BE2C (cell line): ENCODE results near the gene ABR.

ENCODE experiments used
- DNase-seq: peaks from one replicate; pipeline ENCODE4 v3.0.0-alpha.2; 2020
- H3K27me3 ChIP-seq: fragments of 250-450 bp; sonication (Bioruptor Pico); 2 replicates; pipeline ENCODE4 v1.5.1; 2020; ENCODE audit warnings: mild to moderate bottlenecking
- H3K36me3 ChIP-seq: fragments of 250-450 bp; sonication (Bioruptor Pico); 2 replicates; pipeline ENCODE4 v1.5.1; 2020; ENCODE audit warnings: mild to moderate bottlenecking
- H3K4me1 ChIP-seq: fragments of 250-450 bp; sonication (Bioruptor Pico); 2 replicates; pipeline ENCODE4 v1.5.1; 2020
- H3K4me3 ChIP-seq: 2 replicates; pipeline ENCODE4 v1.5.1; 2011; ENCODE audit warnings: low read depth, low read length
- H3K9me3 ChIP-seq: fragments of 250-450 bp; sonication (Bioruptor Pico); 2 replicates; pipeline ENCODE4 v1.5.1; 2020
- TF ChIP-seq, protein P1 (sequence below): IDR thresholded peaks from 2 replicates; pipeline ENCODE4 v1.5.1; 2012; ENCODE audit warnings: mild to moderate bottlenecking, low read depth, low read length

Gene ABR

DNA sequence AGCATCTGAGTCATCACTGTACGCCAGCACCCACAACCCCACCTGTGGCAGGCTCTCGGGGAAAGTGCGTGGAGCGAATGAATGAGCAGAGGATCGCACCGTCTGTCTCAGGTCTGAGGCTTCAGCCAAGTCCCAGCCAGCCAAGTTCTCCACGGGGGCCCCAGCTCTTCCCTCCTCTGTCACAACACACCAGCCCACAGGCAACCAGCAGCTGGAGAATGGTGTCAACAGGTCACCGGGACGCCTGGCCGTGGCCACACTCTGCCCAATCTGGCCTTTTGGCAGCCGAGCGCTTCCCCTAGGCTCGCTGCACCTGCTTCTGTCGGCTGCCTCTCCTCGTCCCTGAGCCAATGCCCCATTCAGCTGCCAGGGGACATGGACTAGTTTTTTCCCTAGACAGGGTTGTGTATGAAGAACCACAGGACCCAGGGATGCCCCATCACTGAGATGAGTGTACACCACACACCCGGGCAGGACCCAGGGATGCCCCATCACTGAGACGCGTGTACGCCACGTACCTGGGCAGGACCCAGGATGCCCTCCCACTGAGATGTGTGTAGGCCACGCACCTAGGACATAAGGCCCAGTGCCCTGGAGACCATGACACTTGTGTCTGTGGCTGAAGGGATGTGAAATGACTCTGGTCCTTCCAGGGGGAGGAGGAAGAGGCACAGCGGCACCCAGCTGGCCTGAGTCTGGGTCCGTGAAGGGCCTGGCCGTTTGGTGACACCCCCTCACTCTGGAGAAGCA is 52.8 kb downstream of the ABR start:
- no peak for DNase-seq
- no peak overlapping the region for H3K4me3 ChIP-seq
- TF ChIP-seq, protein P1, sequence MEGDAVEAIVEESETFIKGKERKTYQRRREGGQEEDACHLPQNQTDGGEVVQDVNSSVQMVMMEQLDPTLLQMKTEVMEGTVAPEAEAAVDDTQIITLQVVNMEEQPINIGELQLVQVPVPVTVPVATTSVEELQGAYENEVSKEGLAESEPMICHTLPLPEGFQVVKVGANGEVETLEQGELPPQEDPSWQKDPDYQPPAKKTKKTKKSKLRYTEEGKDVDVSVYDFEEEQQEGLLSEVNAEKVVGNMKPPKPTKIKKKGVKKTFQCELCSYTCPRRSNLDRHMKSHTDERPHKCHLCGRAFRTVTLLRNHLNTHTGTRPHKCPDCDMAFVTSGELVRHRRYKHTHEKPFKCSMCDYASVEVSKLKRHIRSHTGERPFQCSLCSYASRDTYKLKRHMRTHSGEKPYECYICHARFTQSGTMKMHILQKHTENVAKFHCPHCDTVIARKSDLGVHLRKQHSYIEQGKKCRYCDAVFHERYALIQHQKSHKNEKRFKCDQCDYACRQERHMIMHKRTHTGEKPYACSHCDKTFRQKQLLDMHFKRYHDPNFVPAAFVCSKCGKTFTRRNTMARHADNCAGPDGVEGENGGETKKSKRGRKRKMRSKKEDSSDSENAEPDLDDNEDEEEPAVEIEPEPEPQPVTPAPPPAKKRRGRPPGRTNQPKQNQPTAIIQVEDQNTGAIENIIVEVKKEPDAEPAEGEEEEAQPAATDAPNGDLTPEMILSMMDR, result no peak
- no peaks in the 10 kb centered on the region for H3K9me3 ChIP-seq
- H3K4me1 ChIP-seq, result 0 out of 2 replicates have a peak, but pooled peaks cover 3% of the 10 kb centered on the region
- no peaks in the 10 kb centered on the region for H3K36me3 ChIP-seq
- H3K27me3 ChIP-seq, result no peaks in the 10 kb centered on the region

DNA sequence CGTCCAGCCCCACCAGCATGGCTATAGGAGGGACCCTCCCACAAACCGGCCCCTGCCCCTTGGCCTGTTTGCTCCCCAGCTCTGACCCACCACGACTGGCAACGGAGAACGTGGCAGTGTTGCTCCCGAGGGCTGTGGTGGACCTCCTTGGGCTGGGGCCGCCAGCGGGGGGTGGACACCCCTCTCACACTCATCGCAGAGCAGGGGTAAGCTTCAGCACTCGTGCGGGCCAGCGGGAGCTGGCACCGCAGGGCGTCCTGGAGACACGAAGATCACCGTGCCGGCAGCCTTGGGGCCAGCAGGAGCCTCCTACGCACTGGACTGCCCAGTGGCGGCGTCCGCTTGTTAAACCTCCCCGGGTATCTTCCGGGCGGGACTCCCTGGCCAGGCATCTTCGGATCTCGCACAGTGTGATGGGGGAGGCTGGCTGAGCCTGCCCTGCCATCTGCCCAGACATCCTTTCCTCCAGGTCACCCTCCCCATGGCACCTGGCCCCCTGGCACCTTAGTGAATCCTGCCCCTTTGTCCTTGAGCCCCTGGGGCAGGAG is 53.5 kb downstream of the ABR start:
- DNase-seq, result no peak
- no peaks in the 10 kb centered on the region for H3K9me3 ChIP-seq
- TF ChIP-seq, protein P1, result no peak
- H3K4me1 ChIP-seq, result 0 out of 2 replicates have a peak, but pooled peaks cover 3% of the 10 kb centered on the region
- no peaks in the 10 kb centered on the region for H3K36me3 ChIP-seq
- H3K27me3 ChIP-seq, result no peaks in the 10 kb centered on the region
- H3K4me3 ChIP-seq, result no peak overlapping the region

DNA sequence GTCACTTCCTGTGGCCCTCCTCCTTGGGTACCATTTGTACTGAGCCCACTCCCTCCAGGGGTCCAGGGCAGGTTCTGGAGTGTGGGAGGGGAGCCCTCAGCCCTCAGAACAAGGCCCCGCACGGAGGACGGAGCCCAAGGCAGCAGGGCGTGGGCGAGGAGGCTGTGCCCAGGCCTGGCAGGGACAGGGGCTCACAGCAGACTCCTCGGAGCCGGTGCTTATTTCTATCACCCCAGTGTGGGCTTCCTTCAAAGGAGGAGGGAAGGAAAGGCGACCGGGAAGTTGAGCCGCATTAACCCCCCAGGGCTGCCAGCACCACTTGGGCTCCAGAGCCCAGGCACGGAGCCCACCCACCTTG is 54.0 kb downstream of the ABR start:
- TF ChIP-seq, protein P1, result no peak
- H3K4me1 ChIP-seq, result 0 out of 2 replicates have a peak, but pooled peaks cover 3% of the 10 kb centered on the region
- no peaks in the 10 kb centered on the region for H3K36me3 ChIP-seq
- H3K9me3 ChIP-seq, result no peaks in the 10 kb centered on the region
- H3K4me3 ChIP-seq, result no peak overlapping the region
- H3K27me3 ChIP-seq, result no peaks in the 10 kb centered on the region
- no peak for DNase-seq

DNA sequence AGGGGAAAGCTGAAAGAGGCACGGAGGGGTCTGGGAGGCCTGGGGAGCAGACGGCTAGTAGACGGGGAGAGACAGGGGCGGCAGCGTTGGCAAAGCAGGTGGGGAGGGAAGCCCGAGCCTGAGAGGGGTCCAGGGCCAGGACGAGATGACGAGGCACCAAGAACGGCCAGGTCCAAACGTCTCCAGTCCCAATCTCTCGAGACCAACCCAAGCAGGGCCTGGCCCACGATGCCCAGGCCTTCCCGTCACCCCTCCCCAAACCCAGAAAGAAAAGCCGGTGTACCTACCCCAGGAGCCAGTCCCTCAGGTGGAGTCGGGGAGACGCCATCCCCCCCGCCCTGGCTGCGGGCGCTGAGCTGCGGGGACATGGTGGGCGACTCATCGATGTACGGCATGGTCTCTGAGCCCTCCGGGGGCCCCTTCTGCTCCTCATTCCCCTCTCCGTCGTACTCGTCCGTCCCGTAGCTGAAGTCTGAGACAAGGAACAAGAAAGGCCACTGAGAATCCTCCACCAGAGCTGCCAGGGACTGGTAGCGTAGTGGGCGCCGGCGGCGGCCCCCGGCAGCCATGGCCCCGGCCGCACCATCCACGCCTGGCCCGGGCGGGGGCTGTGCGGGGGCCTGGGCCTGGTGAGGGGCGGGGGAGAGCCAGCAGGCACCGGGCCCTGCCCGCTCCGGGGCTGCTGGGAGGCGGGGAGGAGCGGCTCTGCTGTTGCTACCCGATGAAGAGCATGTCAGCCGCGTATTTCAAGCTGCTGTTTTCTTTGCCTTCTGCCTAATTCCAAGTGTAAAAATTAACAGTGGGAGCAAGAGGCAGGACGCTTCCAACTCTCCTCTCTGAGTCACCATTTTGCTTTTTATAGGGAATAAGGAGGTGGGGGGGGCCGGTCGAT is 54.6 kb downstream of the ABR start:
- H3K4me1 ChIP-seq, result 0 out of 2 replicates have a peak, but pooled peaks cover 3% of the 10 kb centered on the region
- no peak for DNase-seq
- H3K36me3 ChIP-seq, result no peaks in the 10 kb centered on the region
- no peak overlapping the region for H3K4me3 ChIP-seq
- H3K9me3 ChIP-seq, result no peaks in the 10 kb centered on the region
- TF ChIP-seq, protein P1, result no peak
- H3K27me3 ChIP-seq, result no peaks in the 10 kb centered on the region

DNA sequence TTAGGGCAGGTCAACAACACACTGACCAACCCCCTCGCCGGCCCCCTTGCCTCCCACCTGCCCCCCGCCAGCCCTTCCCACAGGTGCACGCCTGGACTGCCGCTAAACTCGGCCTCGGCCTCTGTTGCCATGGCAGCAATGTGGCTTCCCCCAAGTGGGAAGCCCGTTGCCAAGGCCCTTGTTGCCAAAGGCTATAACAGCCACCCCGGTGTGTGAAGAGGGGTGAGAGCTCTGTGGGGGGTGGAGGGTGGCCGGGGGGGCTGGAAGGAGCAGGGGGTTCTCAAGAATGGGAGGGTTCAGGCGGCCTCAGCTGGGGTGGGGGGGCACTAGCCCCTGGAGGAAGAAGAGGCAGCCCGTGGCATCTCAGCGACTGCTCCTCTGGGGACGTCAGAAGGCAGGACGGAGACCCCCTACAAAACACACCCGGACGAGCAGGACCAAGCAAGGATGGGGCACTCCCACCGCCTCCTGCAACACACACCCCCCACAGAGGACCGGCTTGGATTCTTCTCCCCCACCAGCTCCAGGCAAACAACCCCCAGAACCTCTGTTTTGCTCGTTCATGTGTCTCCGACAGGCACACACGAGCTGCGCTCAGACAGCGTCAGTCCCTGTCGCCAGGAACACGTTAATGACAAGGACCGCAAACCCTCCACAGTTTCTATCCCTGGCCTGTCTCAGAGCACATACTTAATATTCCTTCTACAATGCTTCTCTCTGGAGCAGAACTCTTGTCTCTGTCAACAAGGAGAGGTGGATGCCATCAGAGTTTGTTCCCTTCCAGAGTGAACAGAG is 55.7 kb downstream of the ABR start:
- H3K4me3 ChIP-seq, result no peak overlapping the region
- no peaks in the 10 kb centered on the region for H3K9me3 ChIP-seq
- 0 out of 2 replicates have a peak, but pooled peaks cover 3% of the 10 kb centered on the region for H3K4me1 ChIP-seq
- TF ChIP-seq, protein P1, result no peak
- no peaks in the 10 kb centered on the region for H3K36me3 ChIP-seq
- no peak for DNase-seq
- no peaks in the 10 kb centered on the region for H3K27me3 ChIP-seq
